Type B pancreatic cell (in vitro differentiated cells): ENCODE data around the gene SFXN5. TPM values are rescaled to one million over a fixed set of nuclear protein-coding genes. Genes with fewer than 3 reads are reported as not detected.

ENCODE experiments used
- DNase-seq: peaks from one replicate; pipeline ENCODE4 v3.0.0; 2021; ENCODE audit warnings: mixed read lengths; ENCODE audit not compliant: unreplicated experiment; ENCODE audit errors: extremely low spot score
- H3K27ac Mint-ChIP-seq: 2 replicates; pipeline ENCODE4 v1.8.0; 2021; ENCODE audit warnings: mild to moderate bottlenecking, mixed read lengths
- H3K27me3 Mint-ChIP-seq: 2 replicates; pipeline ENCODE4 v1.8.0; 2021; ENCODE audit warnings: mixed read lengths
- H3K36me3 Mint-ChIP-seq: 2 replicates; pipeline ENCODE4 v1.8.0; 2021; ENCODE audit warnings: mixed read lengths
- H3K4me1 Mint-ChIP-seq: one replicate; pipeline ENCODE4 v1.8.0; 2021; ENCODE audit warnings: mixed read lengths; ENCODE audit not compliant: unreplicated experiment
- H3K4me3 Mint-ChIP-seq: 2 replicates; pipeline ENCODE4 v1.8.0; 2021; ENCODE audit warnings: mild to moderate bottlenecking, mixed read lengths
- H3K9me3 Mint-ChIP-seq: 2 replicates; pipeline ENCODE4 v1.8.0; 2021; ENCODE audit warnings: mixed read lengths
- CTCF ChIP-seq: fragments of 200-600 bp; sonication (generic); conservative IDR thresholded peaks from 2 replicates; pipeline ENCODE4 v1.5.0; 2021; ENCODE audit warnings: antibody characterized with exemption, mild to moderate bottlenecking
- total RNA-seq: library from RNA; stranded (reverse); gene quantifications from 2 replicates; pipeline ENCODE4 v1.2.1, GENCODE V29; 2021; ENCODE audit warnings: low replicate concordance

The SFXN5 gene
- total RNA-seq, 1 donor from 2014 or later: 27.3 TPM

- no peak for DNase-seq
Measured at GRCh38 chr2:72995430-72996116, 75.9 kb downstream of the SFXN5 start.

GRCh38 chr2:72994991-72995380 lies 76.5 kb downstream of the SFXN5 start:
- TF ChIP-seq CTCF: no peak
- Mint-ChIP-seq H3K9me3 (no peaks in the 10 kb centered on the region), H3K4me3 (no peak overlapping the region), H3K27me3 (no peaks in the 10 kb centered on the region), H3K4me1 (peaks cover 14% of the 10 kb centered on the region), H3K36me3 (peaks cover 7% of the 10 kb centered on the region), H3K27ac (peak overlapping the region; percentile 46)
- no peak for DNase-seq

More at GRCh38 chr2:72995430-72996116, 75.9 kb downstream of the SFXN5 start:
- H3K27me3 Mint-ChIP-seq: no peaks in the 10 kb centered on the region
- H3K36me3 Mint-ChIP-seq: peaks cover 7% of the 10 kb centered on the region
- H3K9me3 Mint-ChIP-seq: no peaks in the 10 kb centered on the region
- H3K4me3 Mint-ChIP-seq: peak overlapping the region; percentile 36
- no peak overlapping the region for H3K27ac Mint-ChIP-seq
- peaks cover 14% of the 10 kb centered on the region for H3K4me1 Mint-ChIP-seq
- TF ChIP-seq CTCF: no peak

GRCh38 chr2:72994282-72994990 lies 77.1 kb downstream of the SFXN5 start:
- TF ChIP-seq CTCF: no peak
- H3K9me3 Mint-ChIP-seq: no peaks in the 10 kb centered on the region
- H3K27me3 Mint-ChIP-seq: no peaks in the 10 kb centered on the region
- peak overlapping the region; percentile 46 for H3K27ac Mint-ChIP-seq
- no peak overlapping the region for H3K4me3 Mint-ChIP-seq
- H3K4me1 Mint-ChIP-seq: peaks cover 14% of the 10 kb centered on the region
- peak; percentile 62 for DNase-seq
- peaks cover 7% of the 10 kb centered on the region for H3K36me3 Mint-ChIP-seq

GRCh38 chr2:72993933-72994280 lies 77.6 kb downstream of the SFXN5 start:
- no peak overlapping the region for H3K27ac Mint-ChIP-seq
- peaks cover 7% of the 10 kb centered on the region for H3K36me3 Mint-ChIP-seq
- H3K9me3 Mint-ChIP-seq: no peaks in the 10 kb centered on the region
- DNase-seq: peak; percentile 36
- TF ChIP-seq CTCF: no peak
- H3K4me1 Mint-ChIP-seq: peaks cover 14% of the 10 kb centered on the region
- no peak overlapping the region for H3K4me3 Mint-ChIP-seq
- H3K27me3 Mint-ChIP-seq: no peaks in the 10 kb centered on the region

- Mint-ChIP-seq H3K36me3 (peaks cover 7% of the 10 kb centered on the region), H3K4me1 (peaks cover 14% of the 10 kb centered on the region), H3K27ac (no peak overlapping the region), H3K4me3 (no peak overlapping the region), H3K9me3 (no peaks in the 10 kb centered on the region), H3K27me3 (no peaks in the 10 kb centered on the region)
- TF ChIP-seq CTCF: peak; percentile 87
- peak; percentile 67 for DNase-seq
Measured at GRCh38 chr2:72993147-72993932, 78.2 kb downstream of the SFXN5 start.
